Fibroblast of skin of right quadriceps (primary cell): ENCODE data around the gene CD200R1.

ENCODE experiments used
- DNase-seq: peaks from one replicate; pipeline ENCODE4 v3.0.0-alpha.2; 2013

CD200R1 gene

GRCh38 chr3:112974894-112975293 is at the start of gene CD200R1:
TSS of gene CD200R1 (minus strand) at chr3:112975103. CDS start at chr3:112974857, 246 bp downstream.
- no peak for DNase-seq

GRCh38 chr3:113021471-113021870 is 46.6 kb upstream of the CD200R1 start:
- no peak for DNase-seq

GRCh38 chr3:113019182-113020137 is 44.6 kb upstream of the CD200R1 start:
- DNase-seq: peak; percentile 93

GRCh38 chr3:113018536-113019181 is 43.8 kb upstream of the CD200R1 start:
- DNase-seq: peak; percentile 3

- DNase-seq: no peak
Measured at GRCh38 chr3:113013593-113013992, 38.7 kb upstream of the CD200R1 start.

- DNase-seq: no peak
Measured at GRCh38 chr3:113008117-113008516, 33.2 kb upstream of the CD200R1 start.

GRCh38 chr3:113006359-113007056 is 31.6 kb upstream of the CD200R1 start:
- DNase-seq: no peak

GRCh38 chr3:113005611-113006010 is 30.7 kb upstream of the CD200R1 start:
- no peak for DNase-seq

GRCh38 chr3:113002679-113003078 is 27.8 kb upstream of the CD200R1 start:
- no peak for DNase-seq

GRCh38 chr3:113002037-113002436 is 27.1 kb upstream of the CD200R1 start:
- DNase-seq: no peak

GRCh38 chr3:113000691-113001090 is 25.8 kb upstream of the CD200R1 start:
- peak; percentile 13 for DNase-seq

GRCh38 chr3:112995800-112996199 is 20.9 kb upstream of the CD200R1 start:
- DNase-seq: no peak

- DNase-seq: peak; percentile 83
Measured at GRCh38 chr3:112990672-112991602, 16.0 kb upstream of the CD200R1 start, which contains the start of gene GTPBP8. TSS of gene GTPBP8 (plus strand) at chr3:112990984. CDS start at chr3:112991000, 16 bp downstream.

GRCh38 chr3:112987710-112988334 is 12.9 kb upstream of the CD200R1 start:
- DNase-seq: no peak

- DNase-seq: no peak
Measured at GRCh38 chr3:112984485-112984884, 9.6 kb upstream of the CD200R1 start.

GRCh38 chr3:112982710-112983109 is 7.8 kb upstream of the CD200R1 start:
- DNase-seq: no peak

GRCh38 chr3:112980080-112980479 is 5.2 kb upstream of the CD200R1 start:
- DNase-seq: no peak

GRCh38 chr3:112979244-112979832 is 4.4 kb upstream of the CD200R1 start:
- DNase-seq: peak; percentile 36

- DNase-seq: no peak
Measured at GRCh38 chr3:112976953-112977352, 2.0 kb upstream of the CD200R1 start.

GRCh38 chr3:112976001-112976400 is 1.1 kb upstream of the CD200R1 start:
- DNase-seq: no peak

- no peak for DNase-seq
Measured at GRCh38 chr3:112974178-112974517, 755 bp downstream of the CD200R1 start.
